NK-92 treated with Interleukin-12 subunit alpha and Interleukin-12 subunit beta, amount 100 ng/mL, for 24 hours (cell line): Measurements from ENCODE around the gene IL17B.
A peak's percentile ranks its signal among the peaks of the same experiment; 100 is the strongest.
"Not testable (repeated sequence)": the region's sequence is repeated elsewhere in the genome, so short reads cannot be mapped to it uniquely, and the experiment has no call there.

Experiments
- DNase-seq: peaks from one replicate; lab custom pipeline; 2025; lab: John Stamatoyannopoulos, UW

IL17B gene

GRCh38 chr5:149400304-149400703, 21.2 kb upstream of the IL17B start:
- DNase-seq: no peak

GRCh38 chr5:149399775-149400174, 20.7 kb upstream of the IL17B start:
- no peak for DNase-seq

- DNase-seq: not testable (repeated sequence)
These were observed 19.7 kb upstream of the IL17B start for GRCh38 chr5:149398747-149399266.

GRCh38 chr5:149397530-149397929, 18.4 kb upstream of the IL17B start:
- DNase-seq: no peak

GRCh38 chr5:149394996-149395395, 15.9 kb upstream of the IL17B start:
- not testable (repeated sequence) for DNase-seq

- no peak for DNase-seq
These were observed 13.6 kb upstream of the IL17B start for GRCh38 chr5:149392718-149393117.

- DNase-seq: no peak
These were observed 12.4 kb upstream of the IL17B start for GRCh38 chr5:149391524-149391923.

GRCh38 chr5:149391076-149391475, 12.0 kb upstream of the IL17B start:
- DNase-seq: not testable (repeated sequence)

- no peak for DNase-seq
These were observed 10.7 kb upstream of the IL17B start for GRCh38 chr5:149389552-149390495.

- DNase-seq: no peak
These were observed 9.6 kb upstream of the IL17B start for GRCh38 chr5:149388498-149389190.

GRCh38 chr5:149387982-149388381, 8.9 kb upstream of the IL17B start:
- no peak for DNase-seq

GRCh38 chr5:149387081-149387631, 8.1 kb upstream of the IL17B start:
- no peak for DNase-seq

- no peak for DNase-seq
These were observed 7.1 kb upstream of the IL17B start for GRCh38 chr5:149386166-149386565.

GRCh38 chr5:149383399-149383798, 4.3 kb upstream of the IL17B start:
- DNase-seq: no peak

- no peak for DNase-seq
These were observed 3.6 kb upstream of the IL17B start for GRCh38 chr5:149382517-149383220.

GRCh38 chr5:149381986-149382338, 2.9 kb upstream of the IL17B start:
- DNase-seq: peak; percentile 24

- DNase-seq: no peak
These were observed 2.3 kb upstream of the IL17B start for GRCh38 chr5:149381261-149381985.

- DNase-seq: no peak
These were observed 1.5 kb upstream of the IL17B start for GRCh38 chr5:149380466-149381121.

- DNase-seq: no peak
These were observed 804 bp upstream of the IL17B start for GRCh38 chr5:149379818-149380374.

GRCh38 chr5:149378241-149378820, 761 bp downstream of the IL17B start:
- DNase-seq: no peak
